ENCODE measurements around the gene DIP2C.

DNA sequence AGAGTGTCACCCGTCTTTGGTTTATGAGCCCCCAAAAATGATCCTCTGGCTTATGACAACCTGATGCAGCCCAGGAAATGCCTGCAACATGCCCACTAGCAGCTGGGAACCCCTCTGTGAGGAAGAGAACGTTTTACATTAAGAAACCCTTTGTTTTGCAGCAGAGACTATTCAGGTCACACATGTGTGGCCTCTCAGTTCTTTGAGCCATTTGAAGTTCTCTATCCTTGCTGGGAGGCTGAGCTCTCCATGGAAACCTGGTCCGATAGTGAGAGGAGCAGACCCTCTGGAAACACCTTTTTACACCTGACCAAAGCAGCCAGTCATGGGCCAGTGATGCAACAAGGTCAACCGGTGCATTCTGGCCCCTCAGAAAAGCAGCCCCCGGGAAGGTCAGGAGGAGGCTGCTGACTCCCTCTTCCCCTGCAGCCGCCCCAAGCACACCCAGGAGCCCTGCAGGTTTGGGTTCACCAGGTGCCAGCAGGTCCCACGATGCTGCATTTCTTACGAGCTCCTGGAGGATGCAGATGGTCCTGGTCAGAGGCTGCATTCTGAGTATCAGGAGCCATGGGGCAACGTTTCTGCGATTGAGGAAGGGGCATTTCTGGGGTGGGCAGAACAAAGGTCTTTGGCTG is 419.9 kb downstream of the DIP2C start:
- no peak for TF ChIP-seq POLR2AphosphoS5 (IDR thresholded peaks at IDR 0.05; ENCODE audit: low read depth, low read length)
- TF ChIP-seq POLR2A (IDR thresholded peaks at IDR 0.05; ENCODE audit: low read depth, low read length), result no peak
- no peak for TF ChIP-seq TAF1 (IDR thresholded peaks at IDR 0.05; ENCODE audit: borderline replicate concordance, low read depth, low read length)

Data from GM12892 (cell line).